ENCODE measurements around the gene TIMM9.
"Not testable (repeated sequence)": the region's sequence is repeated elsewhere in the genome, so short reads cannot be mapped to it uniquely, and the experiment has no call there.

The TIMM9 gene

GRCh38 chr14:58397156-58397555, 30.2 kb downstream of the TIMM9 start:
- no peak for DNase-seq

DNA sequence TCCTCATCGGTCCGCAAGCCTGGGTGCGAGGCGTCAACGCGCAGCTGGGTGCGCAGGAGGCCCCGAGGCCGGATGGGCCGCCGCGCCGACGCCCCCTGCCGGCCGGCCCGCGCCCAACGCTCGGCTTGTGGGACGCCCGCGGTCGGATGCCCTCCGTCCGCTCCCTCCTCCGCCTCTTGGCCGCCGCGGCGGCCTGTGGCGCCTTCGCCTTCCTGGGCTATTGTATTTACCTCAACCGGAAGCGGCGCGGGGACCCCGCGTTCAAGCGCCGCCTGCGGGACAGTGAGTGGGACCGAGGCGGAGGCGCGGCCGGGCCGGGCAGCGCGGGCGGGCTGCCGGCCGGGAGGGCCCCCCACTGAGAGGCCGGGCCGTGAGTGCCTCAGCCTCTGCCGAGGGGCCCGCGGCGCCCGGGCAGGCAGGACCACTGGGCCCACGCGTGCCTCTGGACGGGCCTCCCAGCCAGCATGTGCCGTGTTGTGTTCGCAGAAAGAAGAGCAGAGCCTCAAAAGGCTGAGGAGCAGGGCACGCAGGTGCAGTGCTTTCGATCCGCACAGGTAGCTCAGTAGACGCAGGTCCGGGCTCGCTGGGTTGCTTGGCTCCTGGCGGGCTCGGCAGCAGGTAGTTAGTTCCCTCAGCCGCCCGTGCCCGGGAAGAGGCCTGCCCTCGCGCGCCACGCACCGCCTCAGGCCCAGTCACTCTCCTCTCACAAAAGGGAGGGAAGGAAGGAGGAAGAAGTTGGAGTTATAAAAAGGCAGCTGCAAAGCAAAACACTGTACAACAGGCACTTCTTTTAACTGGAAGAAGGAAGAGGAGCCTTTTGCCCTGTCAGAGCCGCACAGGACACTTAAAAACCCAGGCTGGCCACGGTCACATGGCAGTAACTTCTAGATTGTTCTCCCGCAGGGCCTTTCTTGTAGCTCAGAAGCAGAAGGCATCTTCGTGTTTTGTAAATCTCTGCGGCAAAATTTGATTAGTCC, 31.2 kb downstream of the TIMM9 start, which contains the start of gene TOMM20L:
TOMM20L (plus strand) TSS at position 119 of the 977 bp plus-strand sequence; CDS start at position 147, 28 bp downstream.
- DNase-seq, result peak; percentile 80

DNA sequence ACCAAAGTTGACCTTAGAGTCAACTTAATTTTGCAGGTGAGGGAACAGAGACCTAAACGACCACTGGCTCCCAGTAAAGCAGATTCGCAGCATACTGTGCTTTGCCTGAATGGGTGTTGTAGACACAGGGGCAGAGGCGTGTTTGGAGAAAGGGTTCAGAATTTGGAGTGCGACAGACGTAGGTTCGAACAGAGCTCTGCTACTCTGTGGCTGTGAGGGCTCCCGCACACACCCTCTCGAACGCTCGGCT, 31.8 kb downstream of the TIMM9 start:
- no peak for DNase-seq

- DNase-seq, result no peak
Measured at GRCh38 chr14:58390830-58391229, 36.5 kb downstream of the TIMM9 start.

- no peak for DNase-seq
Measured at GRCh38 chr14:58376791-58377190, 50.5 kb downstream of the TIMM9 start.

DNA sequence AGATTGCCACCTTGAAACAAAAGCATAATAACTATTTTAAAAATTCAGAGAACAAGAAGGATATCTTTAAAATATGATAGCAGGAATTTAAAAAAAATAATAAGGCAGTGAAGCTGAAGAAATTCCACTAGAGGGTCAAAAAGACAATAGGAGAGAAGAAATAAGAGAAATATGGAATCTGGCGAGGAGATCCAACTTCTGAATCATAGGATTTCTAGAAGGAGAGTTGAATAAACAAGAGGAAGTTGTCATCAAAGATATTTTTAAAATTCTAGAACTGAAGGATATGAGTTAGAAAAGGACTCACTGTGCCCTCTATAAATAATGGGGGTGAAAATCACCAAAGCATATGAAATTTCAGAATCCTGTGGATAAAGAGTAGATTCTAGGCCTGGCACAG, 58.4 kb downstream of the TIMM9 start:
- no peak for DNase-seq

DNA sequence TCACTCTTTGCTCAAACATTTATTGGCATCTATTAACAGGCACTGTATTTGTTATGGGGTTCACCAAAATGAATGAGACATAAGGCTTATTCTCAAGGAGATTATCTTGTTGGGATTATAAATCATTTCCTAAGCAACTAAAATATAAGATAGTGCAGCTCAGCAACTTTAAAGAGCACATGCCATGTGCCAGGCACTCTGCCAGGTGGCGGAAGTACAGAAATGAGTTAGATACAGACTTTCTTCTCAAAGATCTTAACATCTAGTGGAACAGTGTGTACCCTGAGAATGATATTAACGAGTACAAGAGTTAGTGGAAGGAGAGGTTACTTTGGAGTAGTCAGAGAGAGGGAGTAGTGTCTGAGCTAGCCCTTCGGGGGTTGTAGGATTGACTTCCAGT, 60.0 kb downstream of the TIMM9 start:
- no peak for DNase-seq

DNA sequence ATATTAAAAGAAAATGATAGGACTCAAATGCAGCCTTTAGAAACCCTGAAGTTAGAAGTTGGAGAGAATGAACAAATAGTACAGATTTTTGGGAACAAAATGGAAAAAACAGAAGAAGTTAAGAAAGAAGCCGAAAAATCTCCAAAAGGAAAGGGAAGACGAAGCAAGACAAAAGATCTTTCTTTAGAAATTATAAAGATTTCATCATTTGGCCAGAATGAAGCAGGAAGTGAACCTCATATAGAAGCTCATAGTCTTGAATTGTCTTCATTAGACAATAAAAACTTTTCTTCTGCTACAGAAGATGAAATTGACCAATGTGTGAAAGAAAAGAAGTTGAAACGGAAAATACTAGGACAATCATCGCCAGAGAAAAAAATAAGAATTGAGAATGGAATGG, 63.0 kb downstream of the TIMM9 start:
- DNase-seq, result no peak

DNA sequence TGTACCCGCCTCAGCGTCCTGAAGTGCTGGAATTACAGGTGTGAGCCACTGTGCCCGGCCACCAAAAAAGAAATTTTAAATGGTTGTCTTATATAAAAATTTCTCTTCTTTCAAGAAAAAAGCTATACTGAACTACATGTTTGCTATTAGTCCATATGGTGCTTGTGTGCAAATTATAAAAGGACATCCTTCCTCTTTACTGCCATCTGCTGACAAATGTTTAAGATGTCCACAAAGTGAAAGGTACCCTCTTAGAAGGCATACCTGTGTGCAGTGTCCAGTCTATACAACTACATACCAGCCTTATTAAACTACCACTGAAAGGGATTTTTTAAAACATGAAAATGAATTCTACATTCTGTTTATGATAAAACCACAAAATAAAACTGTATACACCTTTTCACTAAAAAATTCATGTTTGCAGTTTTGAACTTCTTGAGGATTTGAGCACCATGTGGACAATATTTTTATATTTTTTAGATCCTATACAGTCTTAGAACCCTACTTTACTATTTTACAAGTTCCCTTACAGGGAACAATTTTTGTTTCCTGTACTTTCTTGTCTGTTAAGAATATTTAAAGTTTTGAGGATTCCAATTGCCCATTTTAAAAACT, 64.4 kb downstream of the TIMM9 start:
- DNase-seq, result peak; percentile 49

- DNase-seq, result not testable (repeated sequence)
Measured at GRCh38 chr14:58362272-58362671, 65.1 kb downstream of the TIMM9 start.

All from hematopoietic multipotent progenitor cell treated with erythropoietin and hydrocortisone succinate and interleukin-3 and kit ligand, for 8 days (in vitro differentiated cells).